ENCODE data around the gene A3GALT2.

- TF ChIP-seq, protein P1, sequence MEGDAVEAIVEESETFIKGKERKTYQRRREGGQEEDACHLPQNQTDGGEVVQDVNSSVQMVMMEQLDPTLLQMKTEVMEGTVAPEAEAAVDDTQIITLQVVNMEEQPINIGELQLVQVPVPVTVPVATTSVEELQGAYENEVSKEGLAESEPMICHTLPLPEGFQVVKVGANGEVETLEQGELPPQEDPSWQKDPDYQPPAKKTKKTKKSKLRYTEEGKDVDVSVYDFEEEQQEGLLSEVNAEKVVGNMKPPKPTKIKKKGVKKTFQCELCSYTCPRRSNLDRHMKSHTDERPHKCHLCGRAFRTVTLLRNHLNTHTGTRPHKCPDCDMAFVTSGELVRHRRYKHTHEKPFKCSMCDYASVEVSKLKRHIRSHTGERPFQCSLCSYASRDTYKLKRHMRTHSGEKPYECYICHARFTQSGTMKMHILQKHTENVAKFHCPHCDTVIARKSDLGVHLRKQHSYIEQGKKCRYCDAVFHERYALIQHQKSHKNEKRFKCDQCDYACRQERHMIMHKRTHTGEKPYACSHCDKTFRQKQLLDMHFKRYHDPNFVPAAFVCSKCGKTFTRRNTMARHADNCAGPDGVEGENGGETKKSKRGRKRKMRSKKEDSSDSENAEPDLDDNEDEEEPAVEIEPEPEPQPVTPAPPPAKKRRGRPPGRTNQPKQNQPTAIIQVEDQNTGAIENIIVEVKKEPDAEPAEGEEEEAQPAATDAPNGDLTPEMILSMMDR (IDR thresholded peaks at IDR 0.05) = no peak
- no peak for TF ChIP-seq GATA2 (CRISPR knock-in tag; IDR thresholded peaks at IDR 0.05)
- TF ChIP-seq, protein P2, sequence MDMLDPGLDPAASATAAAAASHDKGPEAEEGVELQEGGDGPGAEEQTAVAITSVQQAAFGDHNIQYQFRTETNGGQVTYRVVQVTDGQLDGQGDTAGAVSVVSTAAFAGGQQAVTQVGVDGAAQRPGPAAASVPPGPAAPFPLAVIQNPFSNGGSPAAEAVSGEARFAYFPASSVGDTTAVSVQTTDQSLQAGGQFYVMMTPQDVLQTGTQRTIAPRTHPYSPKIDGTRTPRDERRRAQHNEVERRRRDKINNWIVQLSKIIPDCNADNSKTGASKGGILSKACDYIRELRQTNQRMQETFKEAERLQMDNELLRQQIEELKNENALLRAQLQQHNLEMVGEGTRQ (IDR thresholded peaks at IDR 0.05; ENCODE audit: borderline replicate concordance, low read depth, low read length) = no peak
- TF ChIP-seq, protein P3, sequence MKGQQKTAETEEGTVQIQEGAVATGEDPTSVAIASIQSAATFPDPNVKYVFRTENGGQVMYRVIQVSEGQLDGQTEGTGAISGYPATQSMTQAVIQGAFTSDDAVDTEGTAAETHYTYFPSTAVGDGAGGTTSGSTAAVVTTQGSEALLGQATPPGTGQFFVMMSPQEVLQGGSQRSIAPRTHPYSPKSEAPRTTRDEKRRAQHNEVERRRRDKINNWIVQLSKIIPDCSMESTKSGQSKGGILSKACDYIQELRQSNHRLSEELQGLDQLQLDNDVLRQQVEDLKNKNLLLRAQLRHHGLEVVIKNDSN (IDR thresholded peaks at IDR 0.05; ENCODE audit: borderline replicate concordance, low read depth) = no peak
- no peak for TF ChIP-seq SMC3 (IDR thresholded peaks at IDR 0.05; ENCODE audit: low read depth, low read length)
- TF ChIP-seq RAD21 (IDR thresholded peaks at IDR 0.05; ENCODE audit: low read length) = no peak
- TF ChIP-seq, protein P4, sequence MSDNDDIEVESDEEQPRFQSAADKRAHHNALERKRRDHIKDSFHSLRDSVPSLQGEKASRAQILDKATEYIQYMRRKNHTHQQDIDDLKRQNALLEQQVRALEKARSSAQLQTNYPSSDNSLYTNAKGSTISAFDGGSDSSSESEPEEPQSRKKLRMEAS (IDR thresholded peaks at IDR 0.05; ENCODE audit: low read depth) = no peak
- no peak for TF ChIP-seq TCF12 (IDR thresholded peaks at IDR 0.05)
- TF ChIP-seq TEAD4 (IDR thresholded peaks at IDR 0.05; ENCODE audit: borderline replicate concordance, insufficient read depth) = no peak
- no peak for TF ChIP-seq POLR2AphosphoS5 (IDR thresholded peaks at IDR 0.05; ENCODE audit: low read depth, low read length)
- no peak for TF ChIP-seq REST (IDR thresholded peaks at IDR 0.05; ENCODE audit: low read depth, low read length)
- TF ChIP-seq MXI1 (IDR thresholded peaks at IDR 0.05; ENCODE audit: low read depth, low read length) = no peak
- TF ChIP-seq YY1 (IDR thresholded peaks at IDR 0.05; ENCODE audit: low read depth) = no peak
Observed at GRCh38 chr1:33295023-33295422, 25.9 kb downstream of the A3GALT2 start.

Measured in SK-N-SH (cell line).